HUES64 (cell line): Measurements from ENCODE around the gene SLC24A5.

Experiments used
- H3K27ac ChIP-seq: 2 replicates; pipeline ENCODE4 v1.7.0; 2013; ENCODE audit warnings: low read depth, low read length, inconsistent platforms
- H3K27me3 ChIP-seq: 2 replicates; pipeline ENCODE4 v1.6.1; 2013; ENCODE audit warnings: mild to moderate bottlenecking, low read length; ENCODE audit not compliant: insufficient read depth
- H3K36me3 ChIP-seq: 2 replicates; pipeline ENCODE4 v1.6.1; 2013; ENCODE audit warnings: mild to moderate bottlenecking, low read length; ENCODE audit not compliant: insufficient read depth
- H3K4me1 ChIP-seq: 2 replicates; pipeline ENCODE4 v1.6.1; 2013; ENCODE audit warnings: mild to moderate bottlenecking, low read length, moderate library complexity; ENCODE audit not compliant: insufficient read depth
- H3K4me3 ChIP-seq: 2 replicates; pipeline ENCODE4 v1.5.1; 2013; ENCODE audit warnings: mild to moderate bottlenecking, low read length, moderate library complexity
- H3K9ac ChIP-seq: 2 replicates; pipeline ENCODE4 v1.6.1; 2013; ENCODE audit warnings: mild to moderate bottlenecking, low read depth, low read length
- H3K9me3 ChIP-seq: 2 replicates; pipeline ENCODE4 v1.6.1; 2013; ENCODE audit warnings: low read depth, low read length; ENCODE audit not compliant: insufficient read depth
- WGBS: fragments of 150-250, 120-280 bp; methylation state at CpG from one replicate; pipeline ENCODE4 v1.1.7; 2013; ENCODE audit warnings: missing lambda C conversion rate; 5-methylcytosine and 5-hydroxymethylcytosine counted together

Gene SLC24A5

GRCh38 chr15:48109856-48110531, 10.8 kb upstream of the SLC24A5 start:
- no peak overlapping the region for H3K9ac ChIP-seq
- no peak overlapping the region for H3K27ac ChIP-seq
- H3K36me3 ChIP-seq, result no peaks in the 10 kb centered on the region
- no peak overlapping the region for H3K4me3 ChIP-seq
- no peaks in the 10 kb centered on the region for H3K9me3 ChIP-seq
- WGBS, result 84% methylated on average over 5 of the region's 5 CpGs
- no peaks in the 10 kb centered on the region for H3K27me3 ChIP-seq
- no peaks in the 10 kb centered on the region for H3K4me1 ChIP-seq

DNA sequence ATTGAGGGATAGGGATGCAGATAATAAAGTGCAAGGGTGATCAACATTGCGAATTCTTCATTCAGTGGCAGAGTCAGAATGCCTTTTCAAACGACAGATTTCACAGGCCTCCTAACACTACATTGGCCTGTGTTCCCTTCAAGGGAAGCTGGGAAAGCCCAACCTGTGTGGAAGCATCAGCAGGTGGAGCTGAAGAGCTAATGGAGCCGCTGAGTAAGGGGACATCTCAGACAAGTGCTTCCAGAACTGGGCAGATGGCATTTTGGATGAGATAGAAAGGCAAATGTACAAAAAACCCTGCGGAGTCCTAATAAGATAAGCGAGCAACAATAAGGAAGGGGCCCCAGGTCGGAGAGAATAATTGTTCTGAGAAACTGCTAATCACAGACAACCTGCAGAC, 8.5 kb upstream of the SLC24A5 start:
- Histone ChIP-seq H3K9me3 (no peaks in the 10 kb centered on the region), H3K27ac (no peak overlapping the region), H3K4me1 (no peaks in the 10 kb centered on the region), H3K27me3 (no peaks in the 10 kb centered on the region), H3K36me3 (no peaks in the 10 kb centered on the region), H3K9ac (no peak overlapping the region), H3K4me3 (no peak overlapping the region)
- 29% methylated on average over 6 of the region's 6 CpGs for WGBS

DNA sequence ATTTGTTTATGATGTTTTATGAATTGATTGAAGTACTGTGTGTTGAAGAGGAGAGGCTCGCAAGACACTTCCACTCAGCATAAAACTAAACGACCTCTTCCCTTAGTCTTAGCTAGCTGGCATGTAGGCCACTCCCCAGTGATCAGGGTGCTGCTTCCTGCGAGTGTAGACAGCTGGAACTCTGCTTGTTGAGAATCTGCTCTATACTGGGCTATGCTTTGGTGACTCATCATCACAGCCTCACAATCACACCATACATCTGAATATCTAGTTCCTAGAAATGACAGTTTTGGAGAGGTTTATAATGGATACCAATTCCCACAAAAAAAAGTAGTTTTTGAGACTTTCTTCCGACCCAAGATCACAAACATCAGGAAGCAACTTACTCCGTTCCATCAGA, 1.5 kb upstream of the SLC24A5 start:
- Histone ChIP-seq H3K9ac (no peak overlapping the region), H3K27me3 (no peaks in the 10 kb centered on the region), H3K4me1 (peaks cover 11% of the 10 kb centered on the region; the same call in 1 of the 2 replicates), H3K36me3 (no peaks in the 10 kb centered on the region), H3K9me3 (no peaks in the 10 kb centered on the region), H3K4me3 (no peak overlapping the region), H3K27ac (no peak overlapping the region)
- 85% methylated on average over 5 of the region's 5 CpGs for WGBS

- no peak overlapping the region for H3K9ac ChIP-seq
- 94% methylated on average over 8 of the region's 8 CpGs for WGBS
- H3K27ac ChIP-seq, result no peak overlapping the region
- no peaks in the 10 kb centered on the region for H3K9me3 ChIP-seq
- peaks cover 11% of the 10 kb centered on the region; the same call in 1 of the 2 replicates for H3K4me1 ChIP-seq
- no peaks in the 10 kb centered on the region for H3K27me3 ChIP-seq
- H3K36me3 ChIP-seq, result no peaks in the 10 kb centered on the region
- H3K4me3 ChIP-seq, result no peak overlapping the region
Measured at GRCh38 chr15:48121849-48122248, 1.1 kb downstream of the SLC24A5 start.

DNA sequence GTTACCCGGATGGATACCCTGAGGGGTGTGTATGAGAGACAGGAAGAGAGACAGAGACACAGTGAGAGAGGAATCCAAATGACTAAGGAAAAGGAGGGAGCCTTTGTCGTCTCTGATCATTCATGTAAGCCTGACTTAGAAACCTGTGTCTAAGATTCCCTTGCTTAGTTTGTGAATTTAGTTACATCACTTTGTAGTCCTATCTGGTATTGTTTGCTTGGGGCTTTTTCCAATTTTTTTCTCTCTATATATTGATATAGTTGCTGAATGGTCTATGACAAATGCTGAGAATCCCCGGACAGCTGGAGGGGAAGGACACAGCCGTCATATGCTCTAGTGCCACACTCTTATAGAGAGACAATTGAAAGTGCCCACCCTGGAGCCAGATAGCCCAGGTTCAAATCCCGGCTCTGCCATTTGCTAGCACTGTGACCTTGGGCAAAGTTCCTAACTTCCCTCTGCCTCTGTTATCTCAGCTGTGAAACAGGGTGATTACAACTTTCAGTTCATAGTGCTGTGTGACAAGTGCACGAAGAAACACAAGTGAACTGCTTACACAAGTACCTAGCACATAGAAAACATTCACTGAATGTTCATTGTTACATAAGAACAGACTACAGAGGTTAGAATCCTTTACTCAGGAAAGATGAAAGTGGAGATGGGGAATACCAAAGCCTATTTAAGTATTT, 6.0 kb downstream of the SLC24A5 start:
- Histone ChIP-seq H3K4me1 (peaks cover 6% of the 10 kb centered on the region; the same call in 1 of the 2 replicates), H3K27ac (no peak overlapping the region), H3K4me3 (no peak overlapping the region), H3K9me3 (no peaks in the 10 kb centered on the region), H3K36me3 (no peaks in the 10 kb centered on the region), H3K27me3 (no peaks in the 10 kb centered on the region), H3K9ac (no peak overlapping the region)
- WGBS, result 95% methylated on average over 6 of the region's 6 CpGs

GRCh38 chr15:48131324-48131723, 10.5 kb downstream of the SLC24A5 start:
- H3K9me3 ChIP-seq, result no peaks in the 10 kb centered on the region
- no peaks in the 10 kb centered on the region for H3K36me3 ChIP-seq
- H3K27me3 ChIP-seq, result no peaks in the 10 kb centered on the region
- no peak overlapping the region for H3K4me3 ChIP-seq
- no peak overlapping the region for H3K27ac ChIP-seq
- no peaks in the 10 kb centered on the region; the same call in 1 of the 2 replicates for H3K4me1 ChIP-seq
- H3K9ac ChIP-seq, result no peak overlapping the region

- no peak overlapping the region for H3K27ac ChIP-seq
- no peaks in the 10 kb centered on the region for H3K27me3 ChIP-seq
- H3K36me3 ChIP-seq, result no peaks in the 10 kb centered on the region
- WGBS, result 97% methylated on average over 5 of the region's 6 CpGs
- no peaks in the 10 kb centered on the region; the same call in 1 of the 2 replicates for H3K4me1 ChIP-seq
- no peak overlapping the region for H3K9ac ChIP-seq
- no peaks in the 10 kb centered on the region for H3K9me3 ChIP-seq
- H3K4me3 ChIP-seq, result no peak overlapping the region
Measured at GRCh38 chr15:48132874-48133273, 12.1 kb downstream of the SLC24A5 start.

- no peaks in the 10 kb centered on the region for H3K9me3 ChIP-seq
- no peak overlapping the region for H3K27ac ChIP-seq
- H3K36me3 ChIP-seq, result peaks cover 82% of the 10 kb centered on the region
- no CpG with 5 or more reads among the region's 1 CpG for WGBS
- no peak overlapping the region for H3K4me3 ChIP-seq
- H3K9ac ChIP-seq, result no peak overlapping the region
- no peaks in the 10 kb centered on the region for H3K27me3 ChIP-seq
- no peaks in the 10 kb centered on the region for H3K4me1 ChIP-seq
Measured at GRCh38 chr15:48143856-48144255, 23.1 kb downstream of the SLC24A5 start.

DNA sequence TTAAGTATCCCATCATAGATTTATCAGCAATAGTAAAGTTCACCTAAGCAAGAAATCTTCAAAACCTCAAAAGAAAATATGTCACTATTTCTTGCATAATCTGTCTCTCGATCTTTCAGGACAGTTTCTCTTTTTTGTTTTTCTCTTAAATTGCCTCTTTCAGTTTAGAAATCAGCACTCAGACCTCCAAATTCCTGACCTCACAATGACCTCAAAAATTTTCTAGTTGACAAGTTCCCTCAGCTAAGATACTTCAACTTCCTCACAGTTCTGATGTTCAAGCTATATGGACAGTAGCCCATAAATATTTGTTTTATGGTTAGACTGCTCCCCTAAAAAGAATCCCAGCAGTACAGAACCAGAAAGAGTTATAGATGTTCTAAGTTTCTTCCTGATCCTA, 24.1 kb downstream of the SLC24A5 start:
- no peaks in the 10 kb centered on the region for H3K9me3 ChIP-seq
- H3K27me3 ChIP-seq, result no peaks in the 10 kb centered on the region
- 0 out of 2 replicates have a peak overlapping the region, but pooled peaks have one; percentile 20 for H3K27ac ChIP-seq
- peaks cover 5% of the 10 kb centered on the region for H3K4me1 ChIP-seq
- H3K36me3 ChIP-seq, result peaks cover 86% of the 10 kb centered on the region
- H3K9ac ChIP-seq, result no peak overlapping the region
- 95% methylated on average over 1 of the region's 1 CpG for WGBS
- no peak overlapping the region for H3K4me3 ChIP-seq

DNA sequence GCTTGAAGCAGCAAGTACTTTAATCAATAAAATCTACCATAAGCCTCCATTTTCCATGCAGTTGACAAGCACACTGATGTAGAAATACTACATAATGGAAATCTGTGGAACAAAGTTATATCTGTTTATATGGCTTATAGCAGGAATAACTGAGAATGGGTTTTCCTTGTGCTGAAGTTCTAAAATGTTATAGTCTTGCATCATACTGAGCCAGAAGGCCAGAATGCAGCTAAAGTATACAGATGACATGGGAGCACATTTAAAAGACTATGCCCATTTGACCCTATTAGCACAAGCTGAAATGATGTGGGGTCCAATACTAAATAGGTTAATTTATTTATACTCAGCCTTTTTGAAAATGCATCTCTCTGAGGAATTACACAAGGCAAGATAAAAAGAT, 25.1 kb downstream of the SLC24A5 start:
- H3K9ac ChIP-seq, result no peak overlapping the region
- no peak overlapping the region for H3K27ac ChIP-seq
- H3K9me3 ChIP-seq, result no peaks in the 10 kb centered on the region
- peaks cover 87% of the 10 kb centered on the region for H3K36me3 ChIP-seq
- H3K27me3 ChIP-seq, result no peaks in the 10 kb centered on the region
- peaks cover 16% of the 10 kb centered on the region for H3K4me1 ChIP-seq
- H3K4me3 ChIP-seq, result no peak overlapping the region

- no peak overlapping the region for H3K9ac ChIP-seq
- peaks cover 18% of the 10 kb centered on the region for H3K4me1 ChIP-seq
- no peak overlapping the region for H3K27ac ChIP-seq
- H3K4me3 ChIP-seq, result no peak overlapping the region
- no peaks in the 10 kb centered on the region for H3K27me3 ChIP-seq
- H3K9me3 ChIP-seq, result no peaks in the 10 kb centered on the region
- H3K36me3 ChIP-seq, result peaks cover 92% of the 10 kb centered on the region
Measured at GRCh38 chr15:48147358-48147757, 26.6 kb downstream of the SLC24A5 start.
